H1 (cell line): ENCODE measurements around the gene PDE1A. TPM values are rescaled to one million over a fixed set of nuclear protein-coding genes. Genes with fewer than 3 reads are reported as not detected.

ENCODE experiments used
- CTCF ChIA-PET: fragments of 300-600 bp; sonication (Branson Sonifier 250); formaldehyde crosslinking; loops from one replicate; lab custom pipeline; 2021; ENCODE audit not compliant: partially characterized antibody; lab: Charles Lee
- POLR2A ChIA-PET: fragments of 300-600 bp; sonication (Branson Sonifier 250); formaldehyde crosslinking; loops from one replicate; lab custom pipeline; 2021; ENCODE audit warnings: inconsistent platforms; ENCODE audit not compliant: partially characterized antibody; lab: Charles Lee
- DNase-seq, 2 experiments: peaks; one replicate each; pipeline versions ENCODE4 v3.0.0 to v3.0.0-alpha.2; 2010 to 2022; ENCODE audit warnings: low spot score in 2 of 2, low read depth in 1 of 2, mixed read lengths in 1 of 2
- FAIRE-seq: peaks from 2 replicates; lab custom pipeline; 2011; peaks lifted over from hg19 to GRCh38; lab: Jason Lieb, UNC
- H2AFZ ChIP-seq: 2 replicates; pipeline ENCODE4 v1.8.1; 2012; ENCODE audit warnings: low read length, inconsistent platforms
- H2AK5ac ChIP-seq: 2 replicates; pipeline ENCODE4 v1.6.1; 2013; ENCODE audit warnings: low read depth, low read length
- H2BK120ac ChIP-seq: replicated peaks from 2 replicates; pipeline ENCODE3; 2013; ENCODE audit warnings: low read depth, low read length, inconsistent platforms
- H2BK12ac ChIP-seq: 2 replicates; pipeline ENCODE4 v1.6.1; 2013; ENCODE audit warnings: low read depth, low read length
- H2BK15ac ChIP-seq: 2 replicates; pipeline ENCODE4 v1.6.1; 2013; ENCODE audit warnings: low read length
- H2BK20ac ChIP-seq: 2 replicates; pipeline ENCODE4 v1.6.1; 2013; ENCODE audit warnings: low read length
- H2BK5ac ChIP-seq: 2 replicates; pipeline ENCODE4 v1.6.1; 2013; ENCODE audit warnings: low read depth, low read length
- H3K14ac ChIP-seq: 2 replicates; pipeline ENCODE4 v1.6.1; 2013; ENCODE audit warnings: inconsistent platforms; ENCODE audit not compliant: insufficient read length
- H3K18ac ChIP-seq: 2 replicates; pipeline ENCODE4 v1.6.1; 2013; ENCODE audit warnings: low read length; ENCODE audit errors: extremely low read depth
- H3K23ac ChIP-seq: 2 replicates; pipeline ENCODE4 v1.6.1; 2013; ENCODE audit warnings: inconsistent platforms; ENCODE audit not compliant: insufficient read length
- H3K23me2 ChIP-seq: 2 replicates; pipeline ENCODE4 v1.6.1; 2013; ENCODE audit warnings: low read depth, low read length
- H3K27ac ChIP-seq: 2 replicates; pipeline ENCODE4 v1.6.1; 2011; ENCODE audit warnings: low read depth, low read length, inconsistent platforms
- H3K27me3 ChIP-seq, 4 experiments: replicated peaks in 1 of 4; 1 replicate in 1 of 4; 2 replicates in 3 of 4; pipeline versions ENCODE4 v1.6.1 to v1.8.1; 2011 to 2013; ENCODE audit warnings: low read length in 3 of 4, mild to moderate bottlenecking in 3 of 4, inconsistent platforms in 2 of 4, mixed read lengths in 2 of 4, moderate library complexity in 1 of 4; ENCODE audit not compliant: control insufficient read depth in 3 of 4, insufficient read depth in 3 of 4; ENCODE audit errors: extremely low read depth in 1 of 4
- H3K36me3 ChIP-seq, 4 experiments: 2 replicates each; pipeline versions ENCODE4 v1.6.1 to v1.8.1; 2011 to 2013; ENCODE audit warnings: mild to moderate bottlenecking in 4 of 4, low read length in 3 of 4, moderate library complexity in 2 of 4, control low read depth in 1 of 4, inconsistent platforms in 1 of 4; ENCODE audit not compliant: insufficient read depth in 4 of 4, control insufficient read depth in 2 of 4
- H3K4ac ChIP-seq: replicated peaks from 2 replicates; pipeline ENCODE3; 2013; ENCODE audit warnings: low read length, low read depth, mixed read lengths, inconsistent platforms; ENCODE audit not compliant: insufficient read length
- H3K4me1 ChIP-seq, 4 experiments: replicated peaks in 1 of 4; 1 replicate in 1 of 4; 2 replicates in 3 of 4; pipeline versions ENCODE4 v1.6.1 to v1.8.1; 2011 to 2013; ENCODE audit warnings: low read length in 3 of 4, inconsistent platforms in 2 of 4, mixed read lengths in 1 of 4; ENCODE audit not compliant: insufficient read depth in 4 of 4, control insufficient read depth in 3 of 4
- H3K4me2 ChIP-seq, 2 experiments: 2 replicates each; pipeline versions ENCODE4 v1.6.1 to v1.8.1; 2011 to 2013; ENCODE audit warnings: low read depth in 2 of 2, low read length in 2 of 2, control low read depth in 1 of 2, inconsistent platforms in 1 of 2, mild to moderate bottlenecking in 1 of 2; ENCODE audit not compliant: insufficient read depth in 1 of 2
- H3K4me3 ChIP-seq, 4 experiments: fragments of 200-600, 300-600 bp in 1 of 4; sonication (generic), shearing (Covaris generic), sonication (Bioruptor Twin) in 1 of 4; 2 replicates each; pipeline versions ENCODE4 v1.5.1 to v1.8.1; 2011 to 2016; ENCODE audit warnings: low read length in 4 of 4, low read depth in 3 of 4, control low read depth in 2 of 4, inconsistent platforms in 2 of 4, mild to moderate bottlenecking in 2 of 4, mixed read lengths in 1 of 4, moderate library complexity in 1 of 4; ENCODE audit not compliant: insufficient read depth in 2 of 4; ENCODE audit errors: extremely low read depth in 1 of 4
- H3K56ac ChIP-seq: replicated peaks from 2 replicates; pipeline ENCODE3; 2013; ENCODE audit warnings: low read depth, mild to moderate bottlenecking, mixed read lengths, low read length, inconsistent platforms; ENCODE audit not compliant: insufficient read length
- H3K79me1 ChIP-seq: 2 replicates; pipeline ENCODE4 v1.6.1; 2013; ENCODE audit warnings: low read depth, low read length, control low read depth
- H3K79me2 ChIP-seq, 2 experiments: 2 replicates each; pipeline versions ENCODE4 v1.6.1 to v1.8.1; 2012 to 2013; ENCODE audit warnings: low read length in 2 of 2, mild to moderate bottlenecking in 2 of 2, inconsistent platforms in 1 of 2; ENCODE audit not compliant: insufficient read depth in 2 of 2, control insufficient read depth in 1 of 2
- H3K9ac ChIP-seq, 4 experiments: replicated peaks in 1 of 4; 1 replicate in 1 of 4; 2 replicates in 3 of 4; pipeline versions ENCODE4 v1.6.1 to v1.8.1; 2011 to 2013; ENCODE audit warnings: low read depth in 3 of 4, low read length in 3 of 4, control low read depth in 2 of 4, mild to moderate bottlenecking in 2 of 4, moderate library complexity in 2 of 4, inconsistent platforms in 1 of 4; ENCODE audit errors: extremely low read depth in 1 of 4
- H3K9me3 ChIP-seq, 2 experiments: 2 replicates each; pipeline versions ENCODE4 v1.6.1 to v1.8.1; 2012 to 2013; ENCODE audit warnings: mild to moderate bottlenecking in 2 of 2, moderate library complexity in 2 of 2, control low read depth in 1 of 2, inconsistent platforms in 1 of 2, low read depth in 1 of 2, low read length in 1 of 2, mixed read lengths in 1 of 2; ENCODE audit not compliant: insufficient read depth in 2 of 2
- H4K20me1 ChIP-seq, 2 experiments: replicated peaks in 1 of 2; 2 replicates each; pipeline versions ENCODE3 to v1.8.1; 2011 to 2013; ENCODE audit warnings: inconsistent platforms in 2 of 2, low read length in 2 of 2, mild to moderate bottlenecking in 1 of 2; ENCODE audit not compliant: insufficient read depth in 2 of 2, control insufficient read depth in 1 of 2
- H4K5ac ChIP-seq: 2 replicates; pipeline ENCODE4 v1.6.1; 2013; ENCODE audit warnings: low read length, low read depth, mixed read lengths, inconsistent platforms; ENCODE audit not compliant: insufficient read length
- H4K8ac ChIP-seq: 2 replicates; pipeline ENCODE4 v1.8.0; 2013; ENCODE audit warnings: mild to moderate bottlenecking, moderate library complexity, low read length, inconsistent platforms; ENCODE audit not compliant: insufficient read depth; ENCODE audit errors: extremely low read depth
- H4K91ac ChIP-seq: replicated peaks from 2 replicates; pipeline ENCODE3; 2013; ENCODE audit warnings: low read length, mixed read lengths, inconsistent platforms; ENCODE audit not compliant: insufficient read length
- BACH1 ChIP-seq: IDR thresholded peaks from 2 replicates; pipeline ENCODE4 v1.6.1; 2012; ENCODE audit warnings: low read length, improper control_type of control experiment
- CHD2 ChIP-seq: IDR thresholded peaks from 2 replicates; pipeline ENCODE4 v1.6.1; 2012; ENCODE audit warnings: low read length, improper control_type of control experiment
- EGR1 ChIP-seq: IDR thresholded peaks from 2 replicates; pipeline ENCODE4 v1.6.1; 2011; ENCODE audit warnings: low read depth, low read length, borderline replicate concordance
- EP300 ChIP-seq, 2 experiments: IDR thresholded peaks; 1 replicate in 1 of 2; 2 replicates in 1 of 2; pipeline ENCODE4 v1.6.1; 2011 to 2012; ENCODE audit warnings: low read depth in 2 of 2, low read length in 2 of 2, mild to moderate bottlenecking in 2 of 2, borderline replicate concordance in 1 of 2, inconsistent platforms in 1 of 2, moderate library complexity in 1 of 2
- HDAC6 ChIP-seq: IDR thresholded peaks from one replicate; pipeline ENCODE4 v1.7.1; 2012; ENCODE audit warnings: low read depth, mild to moderate bottlenecking, inconsistent platforms, low read length, moderate library complexity
- KDM1A ChIP-seq: fragments of 200-600, 300-600 bp; sonication (generic); IDR thresholded peaks from 2 replicates; pipeline ENCODE4 v1.7.1; 2016; ENCODE audit warnings: mild to moderate bottlenecking, low read length, borderline replicate concordance
- MAFK ChIP-seq: IDR thresholded peaks from 2 replicates; pipeline ENCODE4 v1.6.1; 2012; ENCODE audit warnings: low read depth, mild to moderate bottlenecking, improper control_type of control experiment, low read length
- POLR2A ChIP-seq, 2 experiments: IDR thresholded peaks; 1 replicate in 1 of 2; 2 replicates in 1 of 2; pipeline ENCODE4 v1.6.1; 2011; ENCODE audit warnings: low read depth in 2 of 2, low read length in 2 of 2, mild to moderate bottlenecking in 2 of 2; ENCODE audit errors: control extremely low read depth in 1 of 2
- RAD21 ChIP-seq, 2 experiments: IDR thresholded peaks in 1 of 2; conservative IDR thresholded peaks in 1 of 2; 2 replicates each; pipeline ENCODE4 v1.6.1; 2011; ENCODE audit warnings: low read depth in 2 of 2, low read length in 2 of 2, improper control_type of control experiment in 1 of 2, inconsistent platforms in 1 of 2, mild to moderate bottlenecking in 1 of 2, moderate library complexity in 1 of 2
- TCF12 ChIP-seq: IDR thresholded peaks from 2 replicates; pipeline ENCODE4 v1.6.1; 2011; ENCODE audit warnings: low read depth, mild to moderate bottlenecking, low read length
- TEAD4 ChIP-seq: IDR thresholded peaks from 2 replicates; pipeline ENCODE4 v1.6.1; 2012; ENCODE audit warnings: low read depth, low read length, inconsistent platforms, mixed read lengths
- WGBS, 2 experiments: shearing (Covaris generic) in 1 of 2; methylation state at CpG; one replicate each; pipeline versions ENCODE4 v1.1.6 to v1.1.7; 2013 to 2015; ENCODE audit warnings: low lambda C conversion rate in 2 of 2, mixed read lengths in 2 of 2, inconsistent platforms in 1 of 2, low coverage in 1 of 2, missing lambda C conversion rate in 1 of 2; ENCODE audit not compliant: insufficient replicate concordance in 2 of 2, insufficient coverage in 1 of 2, insufficient read length in 1 of 2; ENCODE audit errors: extremely low coverage in 1 of 2, missing lambda C conversion rate in 1 of 2; 5-methylcytosine and 5-hydroxymethylcytosine counted together
- polyA plus RNA-seq, 7 experiments: library from polyadenylated mRNA; depleted of rRNA in 3 of 7; stranded (reverse) in 5 of 7; unstranded in 2 of 7; fragments of >200 nt in 5 of 7; fragments of 200-250 nt in 2 of 7; gene quantifications; 1 replicate in 5 of 7; 2 replicates in 1 of 7; 4 replicates in 1 of 7; pipeline versions ENCODE4 v1.2.1 to v1.2.3, GENCODE V29; 2011 to 2013; ENCODE audit warnings: missing spikeins in 2 of 7, mixed read lengths in 2 of 7
- total RNA-seq: library from RNA; stranded (reverse); fragmentation: NEBNext Ultra II Directional; extraction: Animal tissue kit (Norgen Biotek cat#: 25700); gene quantifications from 2 replicates; pipeline ENCODE4 v1.2.1, GENCODE V29; 2021
- TF ChIP-seq, protein P1 (sequence below): IDR thresholded peaks from 2 replicates; pipeline ENCODE4 v1.6.1; 2012; ENCODE audit warnings: inconsistent platforms

PDE1A gene
- total and polyA plus RNA-seq, 2 of the 8 experiments (the other 6 are each of a cell fraction or from before 2014, with no cell fraction given), result 0.34 TPM; not detected in 1

DNA sequence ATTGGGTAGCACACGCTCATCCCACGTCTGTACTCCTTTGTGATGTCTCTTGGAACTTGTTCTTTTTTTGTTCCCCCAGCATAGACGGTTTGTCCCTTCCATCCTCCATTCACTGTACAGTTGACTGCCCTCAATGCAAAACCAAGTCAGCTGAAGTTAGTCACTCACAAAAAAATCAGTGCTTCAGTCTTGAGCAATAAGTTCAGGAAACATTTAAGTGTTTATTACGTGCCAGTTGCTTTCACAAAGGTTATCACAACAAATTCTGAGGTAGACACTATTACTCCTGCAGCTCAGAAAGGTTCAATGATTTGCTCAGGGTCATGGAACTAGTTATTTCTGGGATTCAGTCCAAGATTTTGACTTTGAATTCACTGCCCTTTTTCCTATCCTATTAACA, 102.2 kb downstream of the PDE1A start:
- no peak overlapping the region for H3K14ac ChIP-seq
- 96% methylated on average over 4 of the region's 4 CpGs; no CpG with 5 or more reads in 1 of the 2 experiments for WGBS, 2 experiments
- no peak overlapping the region for H2BK120ac ChIP-seq
- no peak overlapping the region for H3K23ac ChIP-seq
- no peak overlapping the region for H3K9ac ChIP-seq
- H3K9me3 ChIP-seq, result no peaks in the 10 kb centered on the region
- TF ChIP-seq BACH1 (no peak), POLR2A (IDR thresholded peaks at IDR 0.05; ENCODE audit: control extremely low read depth in 1 of 2, low read depth in 2 of 2, low read length in 2 of 2) (no peak), HDAC6 (no peak), RAD21 (IDR thresholded peaks at IDR 0.05 in 1 of 2, conservative IDR thresholded peaks at IDR 0.05 in 1 of 2; ENCODE audit: low read depth in 2 of 2, low read length in 2 of 2) (no peak), KDM1A (no peak), EP300 (IDR thresholded peaks at IDR 0.05; ENCODE audit: borderline replicate concordance in 1 of 2, low read depth in 2 of 2, low read length in 2 of 2) (no peak), TEAD4 (no peak), MAFK (no peak), EGR1 (no peak), TCF12 (no peak), CHD2 (no peak)
- TF ChIP-seq, protein P1, sequence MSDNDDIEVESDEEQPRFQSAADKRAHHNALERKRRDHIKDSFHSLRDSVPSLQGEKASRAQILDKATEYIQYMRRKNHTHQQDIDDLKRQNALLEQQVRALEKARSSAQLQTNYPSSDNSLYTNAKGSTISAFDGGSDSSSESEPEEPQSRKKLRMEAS, result no peak
- no peak for DNase-seq
- H2BK20ac ChIP-seq, result no peak overlapping the region
- no peak overlapping the region for H2BK12ac ChIP-seq
- H3K4me3 ChIP-seq, result no peak overlapping the region
- no peak overlapping the region for H2AK5ac ChIP-seq
- H3K27me3 ChIP-seq, result peaks cover 0 to 1% (median 0%) of the 10 kb centered on the region in 4 experiments; a peak in 1 of 7 replicates
- no peak overlapping the region for H2BK15ac ChIP-seq
- no peaks in the 10 kb centered on the region for H4K20me1 ChIP-seq
- H3K36me3 ChIP-seq, result no peaks in the 10 kb centered on the region
- ChIA-PET CTCF (no interaction called here), POLR2A (no interaction called here)
- H3K4ac ChIP-seq, result no peak overlapping the region
- H3K27ac ChIP-seq, result no peak overlapping the region
- peaks cover 1% of the 10 kb centered on the region; the same call in 1 of the 2 replicates for H3K23me2 ChIP-seq
- H3K79me2 ChIP-seq, result no peaks in the 10 kb centered on the region
- H3K56ac ChIP-seq, result no peak overlapping the region
- H4K8ac ChIP-seq, result no peak overlapping the region
- no peak overlapping the region for H2BK5ac ChIP-seq
- no peak overlapping the region for H2AFZ ChIP-seq
- no peak overlapping the region for H4K91ac ChIP-seq
- no peak overlapping the region for H4K5ac ChIP-seq
- H3K18ac ChIP-seq, result no peak overlapping the region
- H3K4me1 ChIP-seq, result no peaks in the 10 kb centered on the region
- no peak for FAIRE-seq
- H3K79me1 ChIP-seq, result no peaks in the 10 kb centered on the region
- H3K4me2 ChIP-seq, result no peak overlapping the region
